Measurements from ENCODE around the gene CDCA3.

GRCh38 chr12:6824085-6824775 is 26.9 kb downstream of the CDCA3 start:
- no peak for TF ChIP-seq CTCF (IDR thresholded peaks at IDR 0.05)
- no peak for TF ChIP-seq POLR2A (IDR thresholded peaks at IDR 0.05)

Data from esophagus squamous epithelium (tissue), 4 donors.